GM12872 (cell line): ENCODE results near the gene NTSR1.

Experiments
- CTCF ChIP-seq: IDR thresholded peaks from 3 replicates; pipeline ENCODE4 v1.5.1; 2011; ENCODE audit warnings: low read depth, mild to moderate bottlenecking, low read length, moderate library complexity; ENCODE audit not compliant: insufficient read depth

NTSR1 gene

GRCh38 chr20:62675156-62675876 is 33.3 kb upstream of the NTSR1 start:
- TF ChIP-seq CTCF: no peak

GRCh38 chr20:62675877-62676260 is 32.8 kb upstream of the NTSR1 start:
- no peak for TF ChIP-seq CTCF

GRCh38 chr20:62676976-62677375 is 31.7 kb upstream of the NTSR1 start:
- TF ChIP-seq CTCF: no peak

- TF ChIP-seq CTCF: no peak
Measured at GRCh38 chr20:62677678-62678077, 31.0 kb upstream of the NTSR1 start.

- no peak for TF ChIP-seq CTCF
Measured at GRCh38 chr20:62678553-62678952, 30.1 kb upstream of the NTSR1 start.

GRCh38 chr20:62679978-62680589 is 28.6 kb upstream of the NTSR1 start:
- TF ChIP-seq CTCF: no peak

- no peak for TF ChIP-seq CTCF
Measured at GRCh38 chr20:62682912-62683517, 25.6 kb upstream of the NTSR1 start.
